GM21786 (cell line): Measurements from ENCODE around the gene KDM4D.
"Not testable (repeated sequence)": the region's sequence is repeated elsewhere in the genome, so short reads cannot be mapped to it uniquely, and the experiment has no call there.

ENCODE experiments used
- ATAC-seq: cut with Tn5 transposase; IDR thresholded peaks from one replicate; pipeline ENCODE4 v1.9.1; 2021; ENCODE audit not compliant: unreplicated experiment

KDM4D gene

GRCh38 chr11:95025594-95025993 lies 52.1 kb downstream of the KDM4D start:
- ATAC-seq, result not testable (repeated sequence)

DNA sequence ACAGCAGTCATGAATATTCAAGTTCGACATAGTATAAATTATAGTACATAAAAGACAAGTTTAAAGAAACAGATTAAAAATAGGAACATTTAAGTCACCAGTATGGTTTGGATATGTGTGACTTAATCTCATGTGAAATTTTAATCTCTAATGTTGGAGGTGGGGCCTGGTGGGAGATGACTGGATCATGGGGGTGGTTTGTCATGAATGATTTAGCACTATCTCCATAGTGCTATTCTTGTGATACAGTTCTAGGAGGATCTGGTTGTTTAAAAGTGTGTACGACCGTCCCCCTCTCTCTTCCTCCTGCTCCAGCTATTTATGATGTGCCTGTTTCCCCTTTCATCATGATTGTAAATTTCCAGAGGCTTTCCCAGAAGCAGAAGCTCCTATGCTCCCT lies 54.8 kb downstream of the KDM4D start:
- ATAC-seq, result no peak

DNA sequence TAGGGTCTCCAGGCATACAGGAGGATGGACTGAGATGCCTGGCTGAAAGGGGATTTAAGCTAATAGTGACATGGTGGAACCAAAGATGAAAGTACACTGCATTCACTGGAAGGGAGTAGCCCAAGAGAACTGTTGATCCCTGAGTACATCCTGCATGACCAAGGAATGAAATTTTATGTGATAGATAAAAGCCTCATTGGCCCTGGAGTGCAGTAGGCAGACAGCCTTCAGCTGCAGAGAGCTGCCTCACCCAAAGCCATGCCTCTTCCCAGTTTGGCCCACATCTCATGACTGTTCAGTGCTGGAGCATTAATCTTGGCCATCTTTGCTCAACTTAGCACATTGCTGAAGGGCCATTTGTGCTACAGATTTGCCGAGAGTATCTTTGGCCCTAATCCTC lies 59.5 kb downstream of the KDM4D start:
- ATAC-seq, result no peak

- no peak for ATAC-seq
These were observed 61.8 kb downstream of the KDM4D start for GRCh38 chr11:95035316-95035715.

DNA sequence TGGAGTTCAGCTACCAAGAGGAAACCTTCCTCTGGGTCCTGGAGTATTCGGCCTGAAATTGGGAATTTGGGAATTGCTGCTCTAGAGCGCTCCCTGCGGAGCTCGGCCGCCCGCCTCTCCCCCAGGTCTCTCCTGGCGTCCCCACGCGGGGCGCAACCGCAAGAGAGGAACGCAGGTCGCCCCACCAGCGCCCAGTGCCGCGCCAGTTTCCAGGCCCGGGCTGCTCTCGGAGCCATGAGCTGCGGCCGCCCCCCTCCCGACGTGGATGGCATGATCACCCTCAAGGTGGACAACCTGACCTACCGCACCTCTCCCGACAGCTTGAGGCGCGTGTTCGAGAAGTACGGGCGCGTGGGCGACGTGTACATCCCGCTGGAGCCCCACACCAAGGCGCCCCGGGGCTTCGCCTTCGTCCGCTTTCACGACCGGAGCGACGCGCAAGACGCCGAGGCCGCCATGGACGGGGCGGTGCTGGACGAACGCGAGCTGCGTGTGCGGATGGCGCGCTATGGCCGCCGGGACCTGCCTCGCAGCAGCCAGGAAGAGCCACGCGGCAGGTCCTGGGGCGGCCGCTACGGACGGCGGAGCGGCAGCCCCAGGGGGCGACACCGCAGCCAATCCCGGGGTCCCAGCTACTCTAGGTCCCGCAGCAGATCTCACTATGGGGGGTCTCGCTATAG lies 64.0 kb downstream of the KDM4D start:
- not testable (repeated sequence) for ATAC-seq

- no peak for ATAC-seq
These were observed 68.7 kb downstream of the KDM4D start for GRCh38 chr11:95042239-95042638.

DNA sequence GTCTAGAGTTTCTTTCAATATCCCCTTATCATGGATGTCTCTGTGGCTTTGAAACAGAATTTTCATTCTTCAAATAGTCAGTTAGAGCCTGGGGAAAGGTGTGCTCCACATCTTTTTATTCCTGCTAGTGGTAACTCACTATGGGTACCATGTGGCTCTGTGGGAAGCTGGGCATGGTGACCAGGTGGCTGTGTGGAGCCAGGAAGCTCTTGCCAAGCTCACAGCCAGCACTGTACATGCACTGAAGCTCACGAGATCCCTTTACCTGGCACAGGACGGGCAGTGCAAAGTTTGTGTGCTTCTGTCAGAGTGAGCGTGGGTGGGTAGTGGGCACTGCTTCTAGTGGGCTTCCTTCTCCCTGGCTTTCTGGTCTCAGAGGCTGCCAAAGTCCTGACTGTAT lies 69.4 kb downstream of the KDM4D start:
- ATAC-seq, result no peak

DNA sequence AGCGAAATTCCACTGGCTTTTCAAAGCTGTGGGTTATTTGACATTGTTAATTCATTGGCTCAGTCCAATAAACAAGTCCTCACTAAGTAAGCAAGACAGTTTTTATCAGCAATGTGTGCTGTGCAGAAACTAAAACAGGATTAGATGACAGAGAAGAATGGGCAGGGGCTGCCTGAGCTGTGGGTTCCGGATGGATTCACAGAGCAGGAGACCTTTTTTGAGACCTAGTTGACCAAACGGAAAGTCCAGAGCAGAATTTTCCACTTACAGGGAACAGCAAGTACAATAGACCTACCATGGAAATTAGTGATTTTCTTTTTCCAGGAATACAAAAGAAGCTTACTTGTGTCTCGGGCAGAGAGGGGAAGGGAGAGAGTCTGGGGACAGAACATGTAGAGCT lies 70.5 kb downstream of the KDM4D start:
- no peak for ATAC-seq

- ATAC-seq, result no peak
These were observed 72.3 kb downstream of the KDM4D start for GRCh38 chr11:95045812-95046211.
